ENCODE results near the gene OVOL1.
"Not testable (repeated sequence)": the region's sequence is repeated elsewhere in the genome, so short reads cannot be mapped to it uniquely, and the experiment has no call there.

OVOL1 gene

DNA sequence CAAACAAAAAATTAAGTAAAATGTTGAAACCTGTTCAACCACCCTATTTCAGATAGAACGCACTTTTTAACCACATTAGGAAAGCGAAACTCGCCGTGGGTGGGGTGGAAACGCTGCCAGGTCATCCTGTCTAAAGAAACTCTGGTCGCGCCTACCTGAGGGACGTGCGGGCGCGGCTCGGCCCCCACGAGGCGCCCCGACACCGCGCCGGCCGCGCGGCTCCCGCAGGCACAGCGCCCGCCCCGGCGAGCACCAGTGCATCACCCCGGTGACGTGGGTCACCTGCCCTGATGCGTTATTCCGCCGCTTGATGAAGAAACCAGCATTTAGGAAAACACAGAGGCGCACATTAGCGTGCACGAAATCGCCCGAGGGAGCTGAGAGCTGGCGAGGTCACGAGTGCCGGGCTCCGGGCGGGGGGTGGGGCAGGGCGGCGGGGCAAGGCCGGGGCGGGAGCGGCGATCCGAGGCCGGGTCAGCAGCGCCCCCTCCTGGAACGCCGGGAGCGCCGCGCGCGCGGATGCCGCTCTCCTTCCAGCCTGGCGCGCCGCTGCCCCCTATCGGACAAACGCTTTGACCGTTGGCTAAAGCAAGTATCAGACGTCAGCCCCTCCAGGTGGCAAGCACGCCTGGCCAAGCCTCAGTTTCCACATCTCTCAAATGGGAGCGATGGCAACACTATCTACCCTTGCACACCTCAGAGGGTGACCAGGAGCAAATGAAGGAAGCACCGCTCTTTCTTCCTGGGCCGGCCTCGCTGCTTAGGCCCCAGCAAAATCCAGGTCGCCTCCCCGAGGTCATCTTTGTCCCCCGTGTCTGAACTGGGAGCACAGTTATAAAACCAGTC lies 31.2 kb downstream of the OVOL1 start:
- DNase-seq, result peak; percentile 82

GRCh38 chr11:65821107-65821506 lies 34.2 kb downstream of the OVOL1 start:
- DNase-seq, result no peak

DNA sequence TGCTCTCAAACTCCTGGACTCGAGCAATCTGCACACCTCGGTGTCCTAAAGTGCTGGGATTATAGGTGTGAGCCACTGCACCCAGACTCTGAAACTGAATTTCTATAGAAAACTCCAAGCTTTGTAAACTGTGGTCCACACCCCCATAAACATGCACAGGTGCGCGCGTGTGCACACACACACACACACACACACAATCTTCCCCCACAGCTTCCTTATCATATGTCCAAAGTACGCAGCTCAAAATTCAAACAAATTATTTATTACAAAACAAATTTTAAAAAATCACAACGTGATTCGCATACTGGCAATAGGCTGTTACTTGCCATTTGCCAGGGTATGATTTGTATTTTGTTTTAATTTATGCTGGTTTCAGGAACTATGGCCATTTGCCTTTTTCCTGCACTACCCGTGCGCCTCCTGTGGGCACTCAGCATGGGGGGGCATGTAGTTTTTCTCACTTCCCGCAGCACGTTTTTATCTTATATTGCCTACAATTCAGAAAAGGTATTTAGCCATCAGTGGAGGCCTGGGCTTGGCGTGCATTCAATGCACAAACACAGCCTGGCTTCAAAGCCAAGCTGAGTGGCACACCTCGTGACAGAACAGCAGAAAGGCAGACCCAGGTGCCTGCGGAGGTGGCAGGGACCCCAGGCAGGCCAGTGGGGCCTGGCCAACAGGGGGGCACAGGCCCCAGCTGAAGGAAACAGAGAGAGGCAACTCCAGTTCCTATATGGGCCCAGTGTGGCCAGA lies 36.1 kb downstream of the OVOL1 start:
- no peak for DNase-seq

GRCh38 chr11:65826984-65827735 lies 40.3 kb downstream of the OVOL1 start:
- no peak for DNase-seq

- DNase-seq, result no peak
Observed at GRCh38 chr11:65829459-65829858, 42.6 kb downstream of the OVOL1 start.

DNA sequence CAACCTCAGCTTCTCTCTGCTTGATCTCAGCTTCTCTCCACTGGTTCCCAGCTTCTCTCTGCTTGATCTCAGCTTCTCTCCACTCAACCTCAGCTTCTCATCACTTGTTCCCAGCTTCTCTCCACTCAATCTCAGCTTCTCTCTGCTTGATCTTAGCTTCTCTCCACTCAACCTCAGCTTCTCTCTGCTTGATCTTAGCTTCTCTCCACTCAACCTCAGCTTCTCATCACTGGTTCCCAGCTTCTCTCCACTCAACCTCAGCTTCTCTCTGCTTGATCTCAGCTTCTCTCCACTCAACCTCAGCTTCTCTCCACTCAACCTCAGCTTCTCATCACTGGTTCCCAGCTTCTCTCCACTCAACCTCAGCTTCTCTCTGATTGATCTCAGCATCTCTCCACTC lies 45.4 kb downstream of the OVOL1 start:
- DNase-seq, result not testable (repeated sequence)

DNA sequence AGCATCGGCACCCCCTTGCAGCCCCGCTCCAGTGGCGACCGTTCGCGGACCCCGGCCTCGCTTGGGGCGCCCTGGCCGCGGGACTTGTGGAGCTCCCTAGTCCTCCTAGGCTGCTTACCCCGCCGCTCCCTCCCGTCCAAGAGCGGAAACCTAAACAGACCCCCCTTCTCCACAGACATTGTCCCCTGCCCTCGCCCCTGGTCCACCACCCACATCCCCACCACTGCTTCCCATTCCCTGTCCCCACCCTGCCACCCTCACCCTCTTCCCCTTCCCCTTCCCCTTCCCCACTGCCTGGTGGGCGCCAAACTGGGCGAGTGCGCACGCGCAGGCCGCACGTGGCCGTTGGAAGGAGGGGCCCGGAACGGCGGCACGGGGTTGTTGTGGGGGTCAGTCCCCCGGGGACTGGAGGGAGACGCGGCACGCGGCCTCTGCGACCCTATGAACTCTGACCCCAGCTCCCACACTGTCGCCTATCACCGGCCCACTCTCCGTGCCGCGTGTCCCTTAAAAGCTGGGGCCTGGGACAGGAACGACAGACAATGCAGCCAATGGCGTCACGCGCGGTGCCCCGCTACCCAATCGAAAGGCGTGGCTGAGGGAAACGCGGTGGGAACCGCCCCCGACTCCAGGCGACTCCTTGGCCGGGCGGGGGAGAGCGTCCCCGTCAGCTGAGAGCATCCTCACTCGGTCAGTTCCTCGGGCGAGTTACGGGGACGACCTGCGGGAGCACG lies 46.6 kb downstream of the OVOL1 start, which contains the start of gene SNX32:
Gene SNX32, plus strand, starts transcription at position 667 of the 734 bp plus-strand sequence. CDS start 103 bp downstream, outside the sequence.
- peak; percentile 90 for DNase-seq

GRCh38 chr11:65834202-65834601 lies 47.3 kb downstream of the OVOL1 start:
- no peak for DNase-seq

DNA sequence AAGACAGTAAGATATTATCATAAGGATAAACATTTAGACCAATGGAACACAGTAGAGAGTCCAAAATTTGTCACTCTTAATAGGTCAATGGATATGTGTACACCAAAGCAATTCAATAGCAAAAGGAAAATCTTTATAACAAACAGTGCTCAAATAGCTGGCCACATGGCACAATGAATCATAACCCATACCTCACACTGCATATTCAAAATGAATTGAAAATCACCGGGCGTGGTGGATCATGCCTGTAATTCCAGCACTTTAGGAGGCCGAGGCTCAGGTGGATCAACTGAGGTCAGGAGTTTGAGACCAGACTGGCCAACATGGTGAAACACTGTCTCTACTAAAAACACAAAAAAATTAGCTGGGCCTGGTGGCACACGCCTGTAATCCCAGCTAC lies 55.3 kb downstream of the OVOL1 start:
- no peak for DNase-seq

DNA sequence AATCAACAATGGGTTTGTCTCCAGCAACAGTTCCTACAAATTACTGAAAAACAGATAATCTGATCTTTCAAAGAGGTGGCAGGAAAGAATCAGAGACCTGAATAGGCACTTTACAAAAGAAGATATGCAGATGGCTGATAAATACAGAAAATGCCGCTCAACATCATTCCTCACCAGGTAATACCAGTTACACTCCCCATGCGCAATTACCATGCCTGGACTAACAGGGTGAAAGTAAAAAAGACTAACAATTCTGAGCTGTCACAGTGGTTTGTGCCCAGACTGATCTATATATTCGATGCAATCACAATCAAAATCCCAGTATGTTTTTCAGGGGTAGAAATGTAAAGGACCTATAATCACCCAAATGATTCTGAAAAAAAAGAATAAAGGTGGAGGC lies 56.9 kb downstream of the OVOL1 start:
- no peak for DNase-seq

DNA sequence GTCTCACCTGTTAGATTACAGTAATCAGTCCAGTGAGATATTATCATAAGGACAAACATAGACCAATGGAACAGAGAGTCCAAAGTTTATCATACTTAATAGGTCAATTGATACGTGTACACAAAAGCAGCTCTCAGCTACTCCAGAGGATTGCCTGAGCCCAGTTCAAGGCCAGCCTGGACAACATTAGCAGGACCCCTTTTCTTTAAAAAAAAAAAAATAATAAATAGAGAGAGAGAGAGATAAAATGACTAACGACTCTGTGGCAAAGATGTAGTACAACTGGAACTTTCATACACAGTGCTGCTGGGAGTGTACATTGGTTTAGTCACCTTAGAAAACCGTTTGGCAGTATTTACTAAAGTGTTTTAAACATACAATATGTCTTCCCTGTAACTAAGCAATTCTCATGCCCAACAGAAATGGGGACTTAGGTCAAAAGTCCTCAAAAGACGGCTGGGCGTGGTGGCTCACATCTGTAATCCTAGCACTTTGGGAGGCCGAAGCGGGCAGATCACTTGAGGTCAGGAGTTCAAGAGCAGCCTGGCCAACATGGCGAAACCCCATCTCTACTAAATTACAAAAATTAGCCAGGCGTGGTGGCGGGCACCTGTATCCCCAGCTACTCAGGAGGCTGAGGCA lies 57.5 kb downstream of the OVOL1 start:
- no peak for DNase-seq

All from EL (cell line).